ENCODE measurements around the gene TK2. TPM values are rescaled to one million over a fixed set of nuclear protein-coding genes. Genes with fewer than 3 reads are reported as not detected.
"Not testable (repeated sequence)": the region's sequence is repeated elsewhere in the genome, so short reads cannot be mapped to it uniquely, and the experiment has no call there.

The TK2 gene
- total RNA-seq, 1 donor from 2014 or later, result 8.4 TPM

DNA sequence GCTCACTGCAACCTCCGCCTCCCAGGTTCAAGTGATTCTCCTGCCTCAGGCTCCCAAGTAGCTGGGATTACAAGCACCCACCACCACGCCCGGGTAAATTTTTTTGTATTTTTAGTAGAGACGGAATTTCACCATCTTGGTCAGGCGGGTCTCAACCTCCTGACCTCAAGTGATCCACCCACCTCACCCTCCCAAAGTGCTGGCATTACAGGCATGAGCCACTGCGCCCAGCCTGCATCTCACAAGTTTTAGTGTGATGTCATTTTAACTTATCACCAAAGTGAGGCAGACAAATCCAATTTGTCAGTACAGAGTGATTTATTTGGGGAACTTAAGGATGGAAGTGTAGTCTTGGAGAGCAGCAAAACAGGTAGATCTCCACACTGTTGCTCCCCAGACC, 83.3 kb downstream of the TK2 start:
- H3K36me3 Mint-ChIP-seq (ENCODE audit: low read depth); intact Hi-C loops (cut with micrococcal nuclease); H3K9me3 Mint-ChIP-seq; H3K4me3 Mint-ChIP-seq; H3K4me1 Mint-ChIP-seq (ENCODE audit: low read depth); DNase-seq (ENCODE audit: low spot score); H3K27ac Mint-ChIP-seq: not testable (repeated sequence)
- peaks cover 28% of the 10 kb centered on the region for H3K27me3 Mint-ChIP-seq (ENCODE audit: insufficient read depth)

DNA sequence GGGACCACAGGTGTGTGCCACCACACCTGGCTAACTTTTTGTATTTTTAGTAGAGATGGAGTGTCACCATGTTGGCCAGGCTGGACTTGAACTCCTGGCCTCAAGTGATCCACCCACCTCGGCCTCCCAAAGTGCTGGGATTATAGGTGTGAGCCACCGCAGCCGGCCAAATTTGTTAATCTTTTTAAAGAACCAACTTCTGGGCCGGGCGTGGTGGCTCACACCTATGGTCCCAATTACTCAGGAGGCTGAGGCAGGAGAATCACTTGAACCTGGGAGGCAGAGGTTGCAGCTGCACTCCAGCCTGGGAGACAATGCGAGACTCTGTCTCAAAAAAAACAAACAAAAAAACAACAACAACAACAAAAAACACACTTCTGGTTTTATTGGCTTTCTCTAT, 84.0 kb downstream of the TK2 start:
- H3K4me3 Mint-ChIP-seq; H3K36me3 Mint-ChIP-seq (ENCODE audit: low read depth); DNase-seq (ENCODE audit: low spot score); H3K4me1 Mint-ChIP-seq (ENCODE audit: low read depth); H3K27ac Mint-ChIP-seq; intact Hi-C loops (cut with micrococcal nuclease); H3K9me3 Mint-ChIP-seq: not testable (repeated sequence)
- peaks cover 28% of the 10 kb centered on the region for H3K27me3 Mint-ChIP-seq (ENCODE audit: insufficient read depth)

DNA sequence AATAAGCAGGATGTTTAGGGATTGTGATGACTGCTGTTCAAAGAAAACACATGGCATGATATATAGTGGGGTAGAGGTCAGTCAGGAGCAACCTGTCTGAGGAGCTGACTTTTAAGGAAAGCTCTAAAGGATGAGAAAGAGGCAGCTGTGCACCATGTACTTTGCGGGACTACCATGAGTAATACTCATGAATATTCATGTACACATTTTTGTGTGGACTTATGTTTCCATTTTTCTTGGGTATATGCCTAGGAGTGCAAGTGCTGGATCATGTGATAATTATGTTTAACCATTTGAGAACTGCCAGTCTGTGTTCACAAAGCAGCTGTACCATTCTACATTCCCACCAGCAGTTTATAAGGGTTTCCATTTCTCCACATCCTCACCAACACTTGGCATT, 87.0 kb downstream of the TK2 start:
- Mint-ChIP-seq H3K27ac (no peak overlapping the region), H3K36me3 (ENCODE audit: low read depth) (peaks cover 1% of the 10 kb centered on the region), H3K9me3 (peaks cover 4% of the 10 kb centered on the region), H3K4me1 (ENCODE audit: low read depth) (no peaks in the 10 kb centered on the region), H3K4me3 (no peak overlapping the region), H3K27me3 (ENCODE audit: insufficient read depth) (peaks cover 37% of the 10 kb centered on the region)
- intact Hi-C loops (cut with micrococcal nuclease), result no loop called here
- no peak for DNase-seq (ENCODE audit: low spot score)

GRCh38 chr16:66460703-66461102, 89.2 kb downstream of the TK2 start:
- Mint-ChIP-seq H3K27me3 (ENCODE audit: insufficient read depth) (peaks cover 37% of the 10 kb centered on the region), H3K36me3 (ENCODE audit: low read depth) (no peaks in the 10 kb centered on the region)
- intact Hi-C loops (cut with micrococcal nuclease), result no loop called here

DNA sequence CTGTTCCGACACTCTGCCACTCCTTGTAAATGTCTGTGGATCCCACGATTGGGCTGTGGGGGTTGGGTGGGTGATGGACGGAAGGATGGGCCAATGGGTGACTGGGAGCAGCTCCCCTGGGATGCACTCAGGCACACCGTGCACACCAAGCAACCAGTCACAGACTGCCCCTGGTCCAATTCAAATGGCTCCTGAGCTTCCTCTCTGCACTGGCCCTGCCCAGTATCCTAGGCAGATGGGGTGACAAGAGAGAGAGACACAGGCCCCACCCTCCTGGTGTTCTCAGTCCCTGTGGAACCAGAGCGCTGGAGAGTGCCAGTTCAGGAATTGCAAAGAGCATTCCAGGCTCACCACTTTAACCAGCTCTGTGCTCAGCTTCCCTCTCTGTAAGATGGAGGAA, 90.0 kb downstream of the TK2 start:
- H3K27me3 Mint-ChIP-seq (ENCODE audit: insufficient read depth), result peaks cover 33% of the 10 kb centered on the region
- H3K36me3 Mint-ChIP-seq (ENCODE audit: low read depth), result no peaks in the 10 kb centered on the region
- no peaks in the 10 kb centered on the region for H3K9me3 Mint-ChIP-seq
- intact Hi-C loops (cut with micrococcal nuclease), result no loop called here
- H3K4me3 Mint-ChIP-seq, result no peak overlapping the region
- DNase-seq (ENCODE audit: low spot score), result no peak
- no peaks in the 10 kb centered on the region for H3K4me1 Mint-ChIP-seq (ENCODE audit: low read depth)
- no peak overlapping the region for H3K27ac Mint-ChIP-seq

More at GRCh38 chr16:66460703-66461102, 89.2 kb downstream of the TK2 start:
- DNase-seq (ENCODE audit: low spot score), result no peak
- Mint-ChIP-seq H3K4me1 (ENCODE audit: low read depth) (no peaks in the 10 kb centered on the region), H3K9me3 (no peaks in the 10 kb centered on the region), H3K4me3 (no peak overlapping the region), H3K27ac (no peak overlapping the region)

GRCh38 chr16:66458853-66459252, 91.1 kb downstream of the TK2 start:
- intact Hi-C loops (cut with micrococcal nuclease), result no loop called here
- Mint-ChIP-seq H3K27ac (no peak overlapping the region), H3K9me3 (no peaks in the 10 kb centered on the region), H3K36me3 (ENCODE audit: low read depth) (no peaks in the 10 kb centered on the region), H3K4me1 (ENCODE audit: low read depth) (no peaks in the 10 kb centered on the region), H3K4me3 (no peak overlapping the region), H3K27me3 (ENCODE audit: insufficient read depth) (peaks cover 28% of the 10 kb centered on the region)
- no peak for DNase-seq (ENCODE audit: low spot score)

DNA sequence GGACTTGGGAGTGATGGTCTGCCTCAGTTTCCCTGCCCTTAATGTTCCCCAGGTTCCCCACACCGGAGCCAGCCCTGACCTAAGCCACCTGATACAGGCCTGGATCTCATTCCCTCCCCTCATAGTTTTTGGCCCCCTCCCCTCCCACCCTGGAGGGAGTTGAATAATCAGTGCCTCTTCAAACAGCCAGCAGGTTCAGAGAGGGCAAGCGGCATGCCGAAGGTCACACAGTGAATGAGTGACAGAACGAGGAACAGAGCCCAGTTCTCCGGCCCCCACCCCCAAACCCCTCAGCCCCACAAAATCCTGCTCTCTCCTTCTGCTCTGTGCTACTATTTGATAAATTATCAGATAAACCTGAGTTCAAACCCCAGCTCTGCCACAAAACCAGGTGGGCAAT, 91.6 kb downstream of the TK2 start:
- peak overlapping the region; percentile 53 for H3K27ac Mint-ChIP-seq
- no peak for DNase-seq (ENCODE audit: low spot score)
- intact Hi-C loops (cut with micrococcal nuclease), result no loop called here
- H3K4me1 Mint-ChIP-seq (ENCODE audit: low read depth), result no peaks in the 10 kb centered on the region
- no peak overlapping the region for H3K4me3 Mint-ChIP-seq
- no peaks in the 10 kb centered on the region for H3K36me3 Mint-ChIP-seq (ENCODE audit: low read depth)
- H3K27me3 Mint-ChIP-seq (ENCODE audit: insufficient read depth), result peaks cover 22% of the 10 kb centered on the region
- no peaks in the 10 kb centered on the region for H3K9me3 Mint-ChIP-seq

Other genes with a start within 250 kb of the TK2 start
- not detected in 2 replicates for gene CDH5, start 183.4 kb downstream of the TK2 start, total RNA-seq
- not detected in 2 replicates for gene BEAN1, start 122.8 kb downstream of the TK2 start, total RNA-seq
- gene CKLF, start 2.5 kb upstream of the TK2 start, total RNA-seq, result 153 and 159 TPM in 2 replicates
- gene CMTM1, start 16.3 kb upstream of the TK2 start, total RNA-seq, result 12.5 and 13.9 TPM in 2 replicates
- 0.80 and 1.2 TPM in 2 replicates for gene CMTM2, start 29.3 kb upstream of the TK2 start, total RNA-seq
- 93.1 and 94.1 TPM in 2 replicates for gene CMTM3, start 54.6 kb upstream of the TK2 start, total RNA-seq
- gene CMTM4, start 146.6 kb upstream of the TK2 start, total RNA-seq, result 3.3 and 3.9 TPM in 2 replicates
- 55.7 and 60.3 TPM in 2 replicates for gene DYNC1LI2, start 201.5 kb upstream of the TK2 start, total RNA-seq

All from activated T-helper 1 cell treated with anti-CD3 and anti-CD28 coated beads, Interleukin-12 subunit alpha, Interleukin-12 subunit beta, Interleukin-2, Interleukin-4 antibody, amounts not matched to agents 30 ng/mL and 10 ng/mL and 1 ng/mL, durations not matched to agents 14 hours and 24 hours and 36 hours (primary cell).